ENCODE data around the gene EMILIN1. TPM values are rescaled to one million over a fixed set of nuclear protein-coding genes. Genes with fewer than 3 reads are reported as not detected.

The EMILIN1 gene
- total RNA-seq, 1 donor from 2014 or later, result 0.87 TPM

DNA sequence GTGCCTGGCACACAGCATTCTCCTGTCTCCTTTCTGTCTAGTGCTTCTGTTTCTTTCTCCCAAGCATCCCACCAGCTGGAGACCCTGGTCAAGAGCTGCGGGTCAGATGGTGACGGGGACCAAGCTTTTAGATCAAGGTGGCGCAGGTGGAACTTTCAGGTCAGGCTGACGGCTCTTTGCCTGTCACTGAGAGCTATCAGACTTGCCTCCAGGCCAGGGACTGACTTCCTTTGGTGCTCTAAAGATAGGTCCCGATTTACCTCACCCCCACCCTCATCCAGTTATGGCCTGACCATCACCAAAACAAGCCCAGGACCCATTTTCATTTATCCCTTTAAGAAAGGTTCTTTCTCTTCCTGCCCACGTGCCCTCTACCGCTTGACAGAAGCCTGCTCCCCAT, 1.2 kb upstream of the EMILIN1 start:
- no peak overlapping the region for H3K27ac Mint-ChIP-seq
- no peaks in the 10 kb centered on the region for H3K9me3 Mint-ChIP-seq
- no peak overlapping the region for H3K4me3 Mint-ChIP-seq (ENCODE audit: low read depth)
- no peaks in the 10 kb centered on the region for H3K36me3 Mint-ChIP-seq (ENCODE audit: low read depth)
- peaks cover 52% of the 10 kb centered on the region for H3K4me1 Mint-ChIP-seq (ENCODE audit: low read depth)
- no peaks in the 10 kb centered on the region for H3K27me3 Mint-ChIP-seq (ENCODE audit: low read depth)
- DNase-seq (ENCODE audit: low spot score), result no peak
- intact Hi-C loops (cut with micrococcal nuclease), result no loop called here

DNA sequence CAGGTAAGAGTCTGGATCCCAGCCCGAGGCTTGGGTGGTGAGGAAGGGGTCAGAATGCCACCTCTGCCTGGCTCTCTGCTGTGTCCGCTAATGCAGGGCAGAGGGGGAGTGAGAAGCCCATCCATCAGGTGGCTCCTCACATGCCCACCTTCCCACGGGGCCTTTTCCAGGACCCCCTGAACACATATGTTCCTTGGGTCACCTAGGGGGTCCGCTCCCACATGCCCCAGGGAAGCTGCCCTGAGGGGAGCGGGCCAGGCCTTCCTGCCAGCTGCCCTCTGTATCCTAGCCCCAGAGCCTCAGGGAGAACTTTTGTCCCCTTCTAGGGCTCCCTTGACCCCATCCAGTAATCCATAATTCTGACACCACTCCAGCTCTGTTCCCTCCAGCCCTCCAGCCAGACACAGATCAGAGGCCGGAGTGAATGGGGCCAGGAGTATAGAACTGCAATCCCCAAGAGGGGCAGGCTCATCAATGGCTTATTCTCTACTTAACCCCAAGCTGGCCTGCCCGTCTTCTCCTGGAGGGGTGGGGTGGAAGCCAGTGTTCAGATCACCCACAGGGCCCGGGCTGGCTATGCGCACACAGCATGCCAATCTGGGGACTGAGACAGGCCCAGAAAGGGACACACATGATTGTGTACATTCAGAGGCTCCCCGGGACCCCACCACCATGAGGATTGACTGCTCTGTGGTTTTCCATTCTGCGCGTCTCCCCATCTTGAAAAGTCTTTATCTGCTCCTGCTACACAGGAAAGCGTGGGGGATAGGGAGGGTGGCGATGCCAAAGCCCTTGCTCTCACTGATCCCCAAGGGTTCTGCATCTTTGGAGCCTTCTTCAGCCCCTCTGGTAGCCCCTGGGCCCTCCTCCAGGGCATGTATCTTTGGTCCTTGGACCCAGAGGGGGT, 1.1 kb downstream of the EMILIN1 start:
- Mint-ChIP-seq H3K4me1 (ENCODE audit: low read depth) (peaks cover 40% of the 10 kb centered on the region), H3K27me3 (ENCODE audit: low read depth) (no peaks in the 10 kb centered on the region), H3K9me3 (no peaks in the 10 kb centered on the region), H3K27ac (peak overlapping the region; percentile 14), H3K4me3 (ENCODE audit: low read depth) (no peak overlapping the region), H3K36me3 (ENCODE audit: low read depth) (no peaks in the 10 kb centered on the region)
- intact Hi-C loops (cut with micrococcal nuclease), result loop anchor here (5.0 to 10.0 kb wide), 2 partner anchors 115 to 293 kb away; partner anchors contain the start of genes EIF2B4 and SNX17
- no peak for DNase-seq (ENCODE audit: low spot score)

DNA sequence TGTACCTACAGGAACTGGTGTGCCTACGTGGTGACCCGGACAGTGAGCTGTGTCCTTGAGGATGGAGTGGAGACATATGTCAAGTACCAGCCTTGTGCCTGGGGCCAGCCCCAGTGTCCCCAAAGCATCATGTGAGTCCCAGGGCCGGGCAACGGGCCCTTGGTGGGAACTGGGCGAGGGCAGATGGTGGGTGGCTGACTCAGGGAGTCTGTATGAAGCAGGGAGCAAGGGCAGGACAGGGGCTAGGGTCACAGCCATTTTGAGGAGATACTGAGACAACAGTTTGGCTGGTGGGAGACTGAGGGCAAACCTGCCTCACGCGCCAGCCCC, 1.7 kb downstream of the EMILIN1 start:
- Mint-ChIP-seq H3K27ac (peak overlapping the region; percentile 48), H3K9me3 (no peaks in the 10 kb centered on the region), H3K4me1 (ENCODE audit: low read depth) (peaks cover 35% of the 10 kb centered on the region), H3K36me3 (ENCODE audit: low read depth) (no peaks in the 10 kb centered on the region), H3K27me3 (ENCODE audit: low read depth) (no peaks in the 10 kb centered on the region), H3K4me3 (ENCODE audit: low read depth) (peak overlapping the region; percentile 18)
- intact Hi-C loops (cut with micrococcal nuclease), result loop anchor here (5.0 to 10.0 kb wide), 2 partner anchors 115 to 292 kb away; partner anchors contain the start of genes EIF2B4 and SNX17
- DNase-seq (ENCODE audit: low spot score), result no peak

DNA sequence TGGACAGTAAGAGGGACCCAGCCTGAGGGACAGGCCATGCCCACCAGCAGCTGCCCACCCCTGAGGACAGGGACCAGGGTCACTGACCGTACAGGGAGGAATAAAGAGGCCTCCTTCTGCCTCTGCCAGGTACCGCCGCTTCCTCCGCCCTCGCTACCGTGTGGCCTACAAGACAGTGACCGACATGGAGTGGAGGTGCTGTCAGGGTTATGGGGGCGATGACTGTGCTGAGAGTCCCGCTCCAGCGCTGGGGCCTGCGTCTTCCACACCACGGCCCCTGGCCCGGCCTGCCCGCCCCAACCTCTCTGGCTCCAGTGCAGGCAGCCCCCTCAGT, 2.2 kb downstream of the EMILIN1 start:
- intact Hi-C loops (cut with micrococcal nuclease), result loop anchor here (5.0 to 10.0 kb wide), 2 partner anchors 116 to 292 kb away; partner anchors contain the start of genes EIF2B4 and SNX17
- peak overlapping the region; percentile 93 for H3K27ac Mint-ChIP-seq
- DNase-seq (ENCODE audit: low spot score), result no peak
- no peaks in the 10 kb centered on the region for H3K9me3 Mint-ChIP-seq
- H3K36me3 Mint-ChIP-seq (ENCODE audit: low read depth), result no peaks in the 10 kb centered on the region
- H3K27me3 Mint-ChIP-seq (ENCODE audit: low read depth), result no peaks in the 10 kb centered on the region
- H3K4me3 Mint-ChIP-seq (ENCODE audit: low read depth), result no peak overlapping the region
- peaks cover 35% of the 10 kb centered on the region for H3K4me1 Mint-ChIP-seq (ENCODE audit: low read depth)

DNA sequence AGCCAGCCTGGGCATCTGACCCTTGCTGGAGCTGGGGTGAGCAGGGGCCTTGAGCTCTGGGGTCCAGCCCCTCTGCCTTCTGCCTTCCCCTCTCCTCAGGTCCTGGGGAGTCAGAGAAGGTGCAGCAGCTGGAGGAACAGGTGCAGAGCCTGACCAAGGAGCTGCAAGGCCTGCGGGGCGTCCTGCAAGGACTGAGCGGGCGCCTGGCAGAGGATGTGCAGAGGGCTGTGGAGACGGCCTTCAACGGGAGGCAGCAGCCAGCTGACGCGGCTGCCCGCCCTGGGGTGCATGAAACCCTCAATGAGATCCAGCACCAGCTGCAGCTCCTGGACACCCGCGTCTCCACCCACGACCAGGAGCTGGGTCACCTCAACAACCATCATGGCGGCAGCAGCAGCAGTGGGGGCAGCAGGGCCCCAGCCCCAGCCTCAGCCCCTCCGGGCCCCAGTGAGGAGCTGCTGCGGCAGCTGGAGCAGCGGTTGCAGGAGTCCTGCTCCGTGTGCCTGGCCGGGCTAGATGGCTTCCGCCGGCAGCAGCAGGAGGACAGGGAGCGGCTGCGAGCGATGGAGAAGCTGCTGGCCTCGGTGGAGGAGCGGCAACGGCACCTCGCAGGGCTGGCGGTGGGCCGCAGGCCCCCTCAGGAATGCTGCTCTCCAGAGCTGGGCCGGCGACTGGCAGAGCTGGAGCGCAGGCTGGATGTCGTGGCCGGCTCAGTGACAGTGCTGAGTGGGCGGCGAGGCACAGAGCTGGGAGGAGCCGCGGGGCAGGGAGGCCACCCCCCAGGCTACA, 3.8 kb downstream of the EMILIN1 start:
- no peak for DNase-seq (ENCODE audit: low spot score)
- H3K27me3 Mint-ChIP-seq (ENCODE audit: low read depth), result no peaks in the 10 kb centered on the region
- H3K9me3 Mint-ChIP-seq, result no peaks in the 10 kb centered on the region
- H3K4me1 Mint-ChIP-seq (ENCODE audit: low read depth), result peaks cover 30% of the 10 kb centered on the region
- no peak overlapping the region for H3K4me3 Mint-ChIP-seq (ENCODE audit: low read depth)
- no peak overlapping the region for H3K27ac Mint-ChIP-seq
- no peaks in the 10 kb centered on the region for H3K36me3 Mint-ChIP-seq (ENCODE audit: low read depth)
- intact Hi-C loops (cut with micrococcal nuclease), result loop anchor here (1.0 to 10.0 kb wide), 5 partner anchors 11 to 290 kb away; partner anchors contain the start of genes AGBL5, EIF2B4, OST4 and SNX17

DNA sequence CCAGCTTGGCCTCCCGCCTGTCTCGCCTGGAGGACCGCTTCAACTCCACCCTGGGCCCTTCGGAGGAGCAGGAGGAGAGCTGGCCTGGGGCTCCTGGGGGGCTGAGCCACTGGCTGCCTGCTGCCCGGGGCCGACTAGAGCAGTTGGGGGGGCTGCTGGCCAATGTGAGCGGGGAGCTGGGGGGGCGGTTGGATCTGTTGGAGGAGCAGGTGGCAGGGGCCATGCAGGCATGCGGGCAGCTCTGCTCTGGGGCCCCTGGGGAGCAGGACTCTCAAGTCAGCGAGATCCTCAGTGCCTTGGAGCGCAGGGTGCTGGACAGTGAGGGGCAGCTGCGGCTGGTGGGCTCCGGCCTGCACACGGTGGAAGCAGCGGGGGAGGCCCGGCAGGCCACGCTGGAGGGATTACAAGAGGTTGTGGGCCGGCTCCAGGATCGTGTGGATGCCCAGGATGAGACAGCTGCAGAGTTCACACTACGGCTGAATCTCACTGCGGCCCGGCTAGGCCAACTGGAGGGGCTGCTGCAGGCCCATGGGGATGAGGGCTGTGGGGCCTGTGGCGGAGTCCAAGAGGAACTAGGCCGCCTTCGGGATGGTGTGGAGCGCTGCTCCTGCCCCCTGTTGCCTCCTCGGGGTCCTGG, 4.5 kb downstream of the EMILIN1 start:
- Mint-ChIP-seq H3K36me3 (ENCODE audit: low read depth) (no peaks in the 10 kb centered on the region), H3K4me1 (ENCODE audit: low read depth) (peaks cover 33% of the 10 kb centered on the region), H3K27me3 (ENCODE audit: low read depth) (no peaks in the 10 kb centered on the region), H3K4me3 (ENCODE audit: low read depth) (no peak overlapping the region), H3K27ac (no peak overlapping the region), H3K9me3 (no peaks in the 10 kb centered on the region)
- DNase-seq (ENCODE audit: low spot score), result no peak
- intact Hi-C loops (cut with micrococcal nuclease), result loop anchor here (5.0 to 10.0 kb wide), 2 partner anchors 118 to 289 kb away; partner anchors contain the start of genes EIF2B4 and SNX17

DNA sequence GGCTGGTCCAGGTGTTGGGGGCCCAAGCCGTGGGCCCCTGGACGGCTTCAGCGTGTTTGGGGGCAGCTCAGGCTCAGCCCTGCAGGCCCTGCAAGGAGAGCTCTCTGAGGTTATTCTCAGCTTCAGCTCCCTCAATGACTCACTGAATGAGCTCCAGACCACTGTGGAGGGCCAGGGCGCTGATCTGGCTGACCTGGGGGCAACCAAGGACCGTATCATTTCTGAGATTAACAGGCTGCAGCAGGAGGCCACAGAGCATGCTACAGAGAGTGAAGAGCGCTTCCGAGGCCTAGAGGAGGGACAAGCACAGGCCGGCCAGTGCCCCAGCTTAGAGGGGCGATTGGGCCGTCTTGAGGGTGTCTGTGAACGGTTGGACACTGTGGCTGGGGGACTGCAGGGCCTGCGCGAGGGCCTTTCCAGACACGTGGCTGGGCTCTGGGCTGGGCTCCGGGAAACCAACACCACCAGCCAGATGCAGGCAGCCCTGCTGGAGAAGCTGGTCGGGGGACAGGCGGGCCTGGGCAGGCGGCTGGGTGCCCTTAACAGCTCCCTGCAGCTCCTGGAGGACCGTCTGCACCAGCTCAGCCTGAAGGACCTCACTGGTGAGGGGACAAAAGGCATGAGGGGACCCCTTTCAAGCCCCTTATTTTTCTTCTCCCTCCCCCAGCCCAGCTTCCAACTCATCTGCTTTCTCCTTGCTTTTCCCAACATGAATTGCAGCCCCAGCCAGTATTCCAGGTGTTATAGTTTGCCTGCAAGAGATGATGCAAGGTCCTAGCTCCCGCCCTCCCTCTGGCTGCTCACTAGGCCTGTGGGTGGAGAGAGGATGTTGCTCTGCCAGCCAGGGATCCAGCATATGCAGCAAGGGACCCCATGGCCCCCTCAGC, 5.2 kb downstream of the EMILIN1 start:
- H3K27ac Mint-ChIP-seq, result peak overlapping the region; percentile 4
- H3K36me3 Mint-ChIP-seq (ENCODE audit: low read depth), result no peaks in the 10 kb centered on the region
- peaks cover 32% of the 10 kb centered on the region for H3K4me1 Mint-ChIP-seq (ENCODE audit: low read depth)
- intact Hi-C loops (cut with micrococcal nuclease), result loop anchor here (5.0 to 10.0 kb wide), 2 partner anchors 119 to 289 kb away; partner anchors contain the start of genes EIF2B4 and SNX17
- peak overlapping the region; percentile 47 for H3K4me3 Mint-ChIP-seq (ENCODE audit: low read depth)
- no peaks in the 10 kb centered on the region for H3K9me3 Mint-ChIP-seq
- no peaks in the 10 kb centered on the region for H3K27me3 Mint-ChIP-seq (ENCODE audit: low read depth)
- no peak for DNase-seq (ENCODE audit: low spot score)

DNA sequence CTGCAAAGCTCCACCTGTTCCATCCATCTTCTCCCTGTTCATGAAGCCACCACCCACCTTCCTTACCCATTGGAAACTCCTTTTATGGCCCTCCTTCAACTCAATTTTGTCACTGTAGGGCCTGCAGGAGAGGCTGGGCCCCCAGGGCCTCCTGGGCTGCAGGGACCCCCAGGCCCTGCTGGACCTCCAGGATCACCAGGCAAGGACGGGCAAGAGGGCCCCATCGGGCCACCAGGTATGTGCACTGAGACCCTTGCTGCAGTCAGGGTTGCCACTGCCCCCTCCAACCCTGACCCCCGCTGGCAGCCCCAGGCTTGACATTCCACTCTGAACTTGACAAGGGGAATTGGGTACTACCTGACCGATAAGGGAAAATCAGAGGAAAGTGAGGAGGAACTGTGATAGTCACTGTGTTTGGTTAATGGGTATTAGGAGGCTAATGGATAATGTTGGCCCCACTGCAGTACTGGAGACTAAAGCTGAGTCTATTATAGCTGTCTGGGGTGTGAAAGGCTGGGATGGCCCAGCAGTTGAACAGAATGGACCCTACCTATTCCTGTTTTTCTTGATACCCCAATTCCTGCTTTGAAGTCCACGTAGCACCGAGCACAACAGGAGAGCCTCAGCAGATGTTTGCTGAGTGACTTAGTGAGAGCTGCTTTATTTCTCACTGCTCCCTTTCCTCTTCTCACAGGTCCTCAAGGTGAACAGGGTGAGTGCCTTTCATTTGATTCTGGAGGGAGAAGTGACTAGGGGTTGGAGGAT, 6.1 kb downstream of the EMILIN1 start:
- Mint-ChIP-seq H3K27me3 (ENCODE audit: low read depth) (no peaks in the 10 kb centered on the region), H3K36me3 (ENCODE audit: low read depth) (no peaks in the 10 kb centered on the region), H3K9me3 (no peaks in the 10 kb centered on the region), H3K4me1 (ENCODE audit: low read depth) (peaks cover 32% of the 10 kb centered on the region), H3K4me3 (ENCODE audit: low read depth) (peak overlapping the region; percentile 90), H3K27ac (peak overlapping the region; percentile 4)
- DNase-seq (ENCODE audit: low spot score), result no peak
- intact Hi-C loops (cut with micrococcal nuclease), result loop anchor here (5.0 to 10.0 kb wide), 3 partner anchors 120 to 288 kb away; partner anchors contain the start of genes ATRAID, EIF2B4, SLC5A6 and SNX17

DNA sequence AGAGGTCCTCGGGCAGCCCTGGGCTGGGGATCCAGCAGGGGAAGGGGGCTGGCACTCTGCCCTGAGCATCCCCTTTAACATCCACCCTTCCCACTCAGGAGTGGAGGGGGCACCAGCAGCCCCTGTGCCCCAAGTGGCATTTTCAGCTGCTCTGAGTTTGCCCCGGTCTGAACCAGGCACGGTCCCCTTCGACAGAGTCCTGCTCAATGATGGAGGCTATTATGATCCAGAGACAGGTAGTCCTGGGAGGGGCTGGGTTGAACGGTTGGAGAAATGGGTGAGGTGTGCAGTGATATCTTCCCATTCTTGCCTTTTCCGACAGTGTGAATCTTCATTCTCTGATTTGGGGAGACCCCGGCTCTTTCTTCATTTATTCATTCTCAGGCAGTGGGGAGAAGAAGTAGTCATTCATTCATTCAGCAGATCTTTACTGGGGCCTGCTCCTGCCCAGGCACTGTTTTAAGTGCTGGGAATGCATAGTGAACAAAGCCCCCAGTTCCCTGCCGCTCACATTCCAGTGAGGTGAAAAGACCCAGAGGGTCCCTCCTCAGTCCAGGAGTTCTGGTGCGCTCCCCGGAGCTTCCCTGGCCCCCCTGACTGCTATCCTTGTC, 6.8 kb downstream of the EMILIN1 start:
- Mint-ChIP-seq H3K9me3 (no peaks in the 10 kb centered on the region), H3K27me3 (ENCODE audit: low read depth) (no peaks in the 10 kb centered on the region), H3K36me3 (ENCODE audit: low read depth) (no peaks in the 10 kb centered on the region), H3K27ac (peak overlapping the region; percentile 46), H3K4me3 (ENCODE audit: low read depth) (peak overlapping the region; percentile 90), H3K4me1 (ENCODE audit: low read depth) (peaks cover 29% of the 10 kb centered on the region)
- DNase-seq (ENCODE audit: low spot score), result no peak
- intact Hi-C loops (cut with micrococcal nuclease), result loop anchor here (5.0 to 10.0 kb wide), 2 partner anchors 120 to 127 kb away; partner anchors contain the start of genes ATRAID and SLC5A6

DNA sequence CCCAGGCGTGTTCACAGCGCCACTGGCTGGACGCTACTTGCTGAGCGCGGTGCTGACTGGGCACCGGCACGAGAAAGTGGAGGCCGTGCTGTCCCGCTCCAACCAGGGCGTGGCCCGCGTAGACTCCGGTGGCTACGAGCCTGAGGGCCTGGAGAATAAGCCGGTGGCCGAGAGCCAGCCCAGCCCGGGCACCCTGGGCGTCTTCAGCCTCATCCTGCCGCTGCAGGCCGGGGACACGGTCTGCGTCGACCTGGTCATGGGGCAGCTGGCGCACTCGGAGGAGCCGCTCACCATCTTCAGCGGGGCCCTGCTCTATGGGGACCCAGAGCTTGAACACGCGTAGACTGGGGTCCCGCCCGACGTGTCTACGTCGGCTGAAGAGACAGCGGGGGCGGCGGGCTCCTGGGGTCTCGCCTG, 7.3 kb downstream of the EMILIN1 start:
- peak overlapping the region; percentile 46 for H3K27ac Mint-ChIP-seq
- peak overlapping the region; percentile 90 for H3K4me3 Mint-ChIP-seq (ENCODE audit: low read depth)
- intact Hi-C loops (cut with micrococcal nuclease), result loop anchor here (1.0 to 10.0 kb wide), 5 partner anchors 14 to 127 kb away; partner anchors contain the start of genes ATRAID, OST4, PREB and SLC5A6
- H3K9me3 Mint-ChIP-seq, result no peaks in the 10 kb centered on the region
- no peaks in the 10 kb centered on the region for H3K27me3 Mint-ChIP-seq (ENCODE audit: low read depth)
- H3K4me1 Mint-ChIP-seq (ENCODE audit: low read depth), result peaks cover 26% of the 10 kb centered on the region
- H3K36me3 Mint-ChIP-seq (ENCODE audit: low read depth), result no peaks in the 10 kb centered on the region
- no peak for DNase-seq (ENCODE audit: low spot score)
